ENCODE results near the gene WTAP.
"Not testable (repeated sequence)": the region's sequence is repeated elsewhere in the genome, so short reads cannot be mapped to it uniquely, and the experiment has no call there.

Gene WTAP

GRCh38 chr6:159778542-159779103 lies 51.3 kb downstream of the WTAP start:
- peaks cover 67% of the 10 kb centered on the region for H3K36me3 ChIP-seq (ENCODE audit: control insufficient read depth, insufficient read depth, low read length)
- H3K9me3 ChIP-seq (ENCODE audit: control insufficient read depth, low read length), result no peaks in the 10 kb centered on the region
- H3K27me3 ChIP-seq (ENCODE audit: control insufficient read depth, insufficient read depth, low read length, poor library complexity, severe bottlenecking), result no peaks in the 10 kb centered on the region
- 91 to 100% methylated on average over 3 of the region's 3 CpGs for WGBS, 2 experiments
- no peak overlapping the region for H3K27ac ChIP-seq (ENCODE audit: insufficient read depth, low read depth, low read length, poor library complexity, severe bottlenecking)
- H3K4me3 ChIP-seq (ENCODE audit: insufficient read depth, low read depth, low read length), result no peak overlapping the region
- H3K4me1 ChIP-seq (ENCODE audit: control insufficient read depth, insufficient read depth, low read length), result no peaks in the 10 kb centered on the region

- H3K36me3 ChIP-seq (ENCODE audit: control insufficient read depth, insufficient read depth, low read length), result peaks cover 23% of the 10 kb centered on the region
- H3K4me1 ChIP-seq (ENCODE audit: control insufficient read depth, insufficient read depth, low read length), result peaks cover 7% of the 10 kb centered on the region
- WGBS, 2 experiments, result 39 to 42% methylated on average over 14 to 15 of the region's 15 CpGs
- H3K4me3 ChIP-seq (ENCODE audit: insufficient read depth, low read depth, low read length), result peak overlapping the region; percentile 68
- no peak overlapping the region for H3K27ac ChIP-seq (ENCODE audit: insufficient read depth, low read depth, low read length, poor library complexity, severe bottlenecking)
- H3K9me3 ChIP-seq (ENCODE audit: control insufficient read depth, low read length), result no peaks in the 10 kb centered on the region
- H3K27me3 ChIP-seq (ENCODE audit: control insufficient read depth, insufficient read depth, low read length, poor library complexity, severe bottlenecking), result no peaks in the 10 kb centered on the region
Measured at GRCh38 chr6:159788276-159788675, 61.0 kb downstream of the WTAP start.

GRCh38 chr6:159788753-159789376 lies 61.6 kb downstream of the WTAP start:
- Histone ChIP-seq H3K4me3 (ENCODE audit: insufficient read depth, low read depth, low read length) (peak overlapping the region; percentile 68), H3K27me3 (ENCODE audit: control insufficient read depth, insufficient read depth, low read length, poor library complexity, severe bottlenecking) (no peaks in the 10 kb centered on the region), H3K4me1 (ENCODE audit: control insufficient read depth, insufficient read depth, low read length) (peaks cover 7% of the 10 kb centered on the region), H3K9me3 (ENCODE audit: control insufficient read depth, low read length) (no peaks in the 10 kb centered on the region), H3K36me3 (ENCODE audit: control insufficient read depth, insufficient read depth, low read length) (peaks cover 18% of the 10 kb centered on the region), H3K27ac (ENCODE audit: insufficient read depth, low read depth, low read length, poor library complexity, severe bottlenecking) (peak overlapping the region; percentile 77)
- WGBS, 2 experiments, result 1% methylated on average over 60 of the region's 60 CpGs

GRCh38 chr6:159789377-159790148 lies 62.3 kb downstream of the WTAP start, which contains the start of gene TCP1:
Gene TCP1 (minus strand): TSS chr6:159789602. CDS start chr6:159789468, 134 bp downstream.
- H3K27me3 ChIP-seq (ENCODE audit: control insufficient read depth, insufficient read depth, low read length, poor library complexity, severe bottlenecking), result no peaks in the 10 kb centered on the region
- H3K4me1 ChIP-seq (ENCODE audit: control insufficient read depth, insufficient read depth, low read length), result peaks cover 7% of the 10 kb centered on the region
- 0% methylated on average over 64 of the region's 64 CpGs for WGBS, 2 experiments
- peaks cover 15% of the 10 kb centered on the region for H3K36me3 ChIP-seq (ENCODE audit: control insufficient read depth, insufficient read depth, low read length)
- H3K27ac ChIP-seq (ENCODE audit: insufficient read depth, low read depth, low read length, poor library complexity, severe bottlenecking), result peak within 1 kb of the TSS; percentile 91
- peak within 1 kb of the TSS; percentile 68 for H3K4me3 ChIP-seq (ENCODE audit: insufficient read depth, low read depth, low read length)
- no peaks in the 10 kb centered on the region for H3K9me3 ChIP-seq (ENCODE audit: control insufficient read depth, low read length)

- Histone ChIP-seq H3K4me1 (ENCODE audit: control insufficient read depth, insufficient read depth, low read length) (peaks cover 7% of the 10 kb centered on the region), H3K27me3 (ENCODE audit: control insufficient read depth, insufficient read depth, low read length, poor library complexity, severe bottlenecking) (no peaks in the 10 kb centered on the region), H3K4me3 (ENCODE audit: insufficient read depth, low read depth, low read length) (peak within 1 kb of the TSS; percentile 68), H3K27ac (ENCODE audit: insufficient read depth, low read depth, low read length, poor library complexity, severe bottlenecking) (peak within 1 kb of the TSS; percentile 91), H3K36me3 (ENCODE audit: control insufficient read depth, insufficient read depth, low read length) (peaks cover 10% of the 10 kb centered on the region), H3K9me3 (ENCODE audit: control insufficient read depth, low read length) (no peaks in the 10 kb centered on the region)
- 0% methylated on average over 56 of the region's 56 CpGs for WGBS, 2 experiments
Measured at GRCh38 chr6:159790149-159790955, 63.0 kb downstream of the WTAP start, which contains the start of gene MRPL18. Gene MRPL18 (plus strand): TSS chr6:159790467. CDS start chr6:159790588, 121 bp downstream.

GRCh38 chr6:159790956-159791598 lies 63.8 kb downstream of the WTAP start:
- Histone ChIP-seq H3K4me3 (ENCODE audit: insufficient read depth, low read depth, low read length) (peak overlapping the region; percentile 68), H3K9me3 (ENCODE audit: control insufficient read depth, low read length) (no peaks in the 10 kb centered on the region), H3K27ac (ENCODE audit: insufficient read depth, low read depth, low read length, poor library complexity, severe bottlenecking) (no peak overlapping the region), H3K27me3 (ENCODE audit: control insufficient read depth, insufficient read depth, low read length, poor library complexity, severe bottlenecking) (no peaks in the 10 kb centered on the region), H3K36me3 (ENCODE audit: control insufficient read depth, insufficient read depth, low read length) (peaks cover 6% of the 10 kb centered on the region), H3K4me1 (ENCODE audit: control insufficient read depth, insufficient read depth, low read length) (peaks cover 7% of the 10 kb centered on the region)
- 19 to 21% methylated on average over 18 of the region's 18 CpGs for WGBS, 2 experiments

- not testable (repeated sequence) for H3K4me3 ChIP-seq (ENCODE audit: insufficient read depth, low read depth, low read length); H3K9me3 ChIP-seq (ENCODE audit: control insufficient read depth, low read length); H3K27ac ChIP-seq (ENCODE audit: insufficient read depth, low read depth, low read length, poor library complexity, severe bottlenecking); H3K4me1 ChIP-seq (ENCODE audit: control insufficient read depth, insufficient read depth, low read length); H3K27me3 ChIP-seq (ENCODE audit: control insufficient read depth, insufficient read depth, low read length, poor library complexity, severe bottlenecking)
- WGBS, 2 experiments, result 88 to 92% methylated on average over 8 of the region's 8 CpGs
- H3K36me3 ChIP-seq (ENCODE audit: control insufficient read depth, insufficient read depth, low read length), result peaks cover 18% of the 10 kb centered on the region
Measured at GRCh38 chr6:159794976-159795375, 67.7 kb downstream of the WTAP start.

GRCh38 chr6:159797554-159797953 lies 70.2 kb downstream of the WTAP start:
- Histone ChIP-seq H3K27me3 (ENCODE audit: control insufficient read depth, insufficient read depth, low read length, poor library complexity, severe bottlenecking) (no peaks in the 10 kb centered on the region), H3K36me3 (ENCODE audit: control insufficient read depth, insufficient read depth, low read length) (peaks cover 18% of the 10 kb centered on the region), H3K4me3 (ENCODE audit: insufficient read depth, low read depth, low read length) (no peak overlapping the region), H3K4me1 (ENCODE audit: control insufficient read depth, insufficient read depth, low read length) (no peaks in the 10 kb centered on the region), H3K9me3 (ENCODE audit: control insufficient read depth, low read length) (no peaks in the 10 kb centered on the region), H3K27ac (ENCODE audit: insufficient read depth, low read depth, low read length, poor library complexity, severe bottlenecking) (no peak overlapping the region)
- WGBS, 2 experiments, result 0 to 8% methylated on average over 1 of the region's 1 CpG

- no peaks in the 10 kb centered on the region for H3K9me3 ChIP-seq (ENCODE audit: control insufficient read depth, low read length)
- H3K27me3 ChIP-seq (ENCODE audit: control insufficient read depth, insufficient read depth, low read length, poor library complexity, severe bottlenecking), result no peaks in the 10 kb centered on the region
- H3K27ac ChIP-seq (ENCODE audit: insufficient read depth, low read depth, low read length, poor library complexity, severe bottlenecking), result no peak within 1 kb of the TSS
- WGBS, 2 experiments, result 95% methylated on average over 50 of the region's 50 CpGs
- H3K4me3 ChIP-seq (ENCODE audit: insufficient read depth, low read depth, low read length), result no peak within 1 kb of the TSS
- H3K36me3 ChIP-seq (ENCODE audit: control insufficient read depth, insufficient read depth, low read length), result peaks cover 13% of the 10 kb centered on the region
- H3K4me1 ChIP-seq (ENCODE audit: control insufficient read depth, insufficient read depth, low read length), result no peaks in the 10 kb centered on the region
Measured at GRCh38 chr6:159800141-159800865, 73.0 kb downstream of the WTAP start, which contains the start of gene PNLDC1. Gene PNLDC1 (plus strand): TSS chr6:159800276. CDS start chr6:159800308, 32 bp downstream.

All from ectodermal cell (in vitro differentiated cells).